Urinary bladder (tissue), 4 donors: Measurements from ENCODE around the gene MCOLN1. TPM values are rescaled to one million over a fixed set of nuclear protein-coding genes. Genes with fewer than 3 reads are reported as not detected.
A peak's percentile ranks its signal among the peaks of the same experiment; 100 is the strongest.

Experiments
- DNase-seq: peaks from one replicate; pipeline ENCODE4 v3.0.0-alpha.2; 2015; ENCODE audit errors: extremely low spot score
- H3K27ac ChIP-seq: one replicate; pipeline ENCODE4 v1.5.1; 2013; ENCODE audit warnings: low read depth, mild to moderate bottlenecking, moderate library complexity
- H3K36me3 ChIP-seq: one replicate; pipeline ENCODE4 v1.6.1; 2013; ENCODE audit warnings: mild to moderate bottlenecking, moderate library complexity; ENCODE audit not compliant: insufficient read depth
- H3K4me1 ChIP-seq: one replicate; pipeline ENCODE4 v1.6.1; 2013; ENCODE audit warnings: mild to moderate bottlenecking, moderate library complexity; ENCODE audit not compliant: insufficient read depth
- H3K4me3 ChIP-seq: one replicate; pipeline ENCODE4 v1.5.1; 2013; ENCODE audit warnings: low read depth, low read length
- WGBS: extraction: QIAGEN DNeasy Blood & Tissue Kit; methylation state at CpG from one replicate; pipeline ENCODE4 v1.1.7; 2013; 5-methylcytosine and 5-hydroxymethylcytosine counted together
- polyA plus RNA-seq: library from polyadenylated mRNA; stranded (reverse); fragments of 200-250 nt; gene quantifications from one replicate; pipeline ENCODE4 v1.2.3, GENCODE V29; 2013
- total RNA-seq: library from RNA; depleted of rRNA; stranded (reverse); fragments of >200 nt; gene quantifications from one replicate; pipeline ENCODE4 v1.2.3, GENCODE V29; 2014
- donor health status: healthy with polysubstance abuse.
- donor health status: healthy.

Gene MCOLN1
- total and polyA plus RNA-seq, 2 donors, result 6.9 to 35.5 TPM

DNA sequence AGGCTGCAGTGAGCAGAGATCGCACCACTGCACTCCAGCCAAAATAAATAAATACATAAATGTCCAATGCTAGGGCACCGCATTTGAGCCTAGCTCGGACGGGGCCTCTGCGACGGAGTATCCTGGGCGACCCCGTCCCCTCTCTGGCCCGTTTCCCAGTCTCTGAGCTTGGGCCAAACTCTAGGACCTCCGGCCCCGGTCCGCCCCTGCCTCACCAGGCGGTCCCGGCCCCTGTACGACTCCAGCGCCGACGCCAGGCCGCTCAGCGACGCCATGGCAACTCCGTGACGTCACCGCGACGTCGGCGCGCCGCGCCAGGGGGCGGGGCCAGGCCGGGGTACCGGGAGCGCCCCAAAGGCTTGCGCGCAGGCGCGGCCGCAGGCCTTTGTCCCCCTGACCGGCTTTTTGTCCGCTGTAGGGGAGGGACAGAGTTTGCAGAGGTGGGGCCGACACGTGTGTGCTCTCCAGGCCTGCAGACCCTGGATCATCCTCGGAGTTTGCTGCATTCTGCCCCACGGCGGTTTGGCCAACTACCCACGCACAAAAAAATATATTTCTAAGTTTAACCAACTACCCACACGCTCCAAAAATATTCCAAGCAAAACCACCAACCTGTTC is 33.6 kb upstream of the MCOLN1 start, which contains the start of gene PEX11G:
PEX11G (minus strand) TSS at position 300 of the 618 bp plus-strand sequence; CDS start at position 275, 25 bp downstream.
- Histone ChIP-seq H3K4me1 (no peaks in the 10 kb centered on the region), H3K36me3 (no peaks in the 10 kb centered on the region), H3K27ac (peak within 1 kb of the TSS; percentile 82), H3K4me3 (peak within 1 kb of the TSS; percentile 63)
- WGBS, result under 1% methylated on average over 49 of the region's 49 CpGs
- peak; percentile 71 for DNase-seq

DNA sequence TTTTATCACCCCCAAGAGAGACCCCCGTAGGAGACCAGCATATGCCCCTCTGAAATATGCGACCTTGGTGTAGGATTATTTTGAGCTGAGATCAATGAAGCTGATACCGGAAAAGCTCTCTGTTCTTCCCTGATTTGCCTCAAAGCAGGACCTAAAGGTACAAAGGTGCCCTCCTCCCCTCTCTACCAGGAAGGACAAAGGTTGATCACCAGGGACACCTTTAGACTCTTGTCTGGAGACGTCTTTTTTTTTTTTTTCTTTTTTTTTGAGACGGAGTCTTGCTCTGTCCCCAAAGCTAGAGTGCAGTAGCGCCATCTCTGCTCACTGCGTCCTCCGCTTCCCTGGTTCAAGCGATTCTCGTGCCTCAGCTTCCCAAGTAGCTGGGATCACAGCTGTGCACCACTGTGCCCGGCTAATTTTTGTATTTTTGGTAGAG is 32.8 kb upstream of the MCOLN1 start:
- Histone ChIP-seq H3K36me3 (no peaks in the 10 kb centered on the region), H3K4me3 (no peak overlapping the region), H3K27ac (no peak overlapping the region), H3K4me1 (no peaks in the 10 kb centered on the region)
- DNase-seq, result no peak
- 84% methylated on average over 11 of the region's 11 CpGs for WGBS

DNA sequence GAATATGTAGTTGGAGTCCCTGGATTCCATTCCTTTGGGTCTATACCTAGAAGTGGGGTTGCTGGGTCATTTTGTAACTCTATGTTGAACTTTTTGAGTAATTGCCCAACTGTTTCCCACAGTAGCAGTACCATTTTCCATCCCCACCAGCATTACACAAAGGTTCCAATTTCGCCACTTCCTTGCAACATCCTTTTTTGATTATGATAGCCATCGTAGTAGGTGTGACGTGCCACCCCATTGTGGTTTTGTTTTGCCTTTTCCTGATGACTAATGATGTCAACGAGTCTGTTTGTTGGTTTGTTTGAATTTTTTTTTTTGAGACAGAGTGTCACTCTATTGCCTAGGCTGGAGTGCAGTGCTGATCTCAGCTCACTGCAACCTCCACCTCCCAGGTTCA is 30.3 kb upstream of the MCOLN1 start:
- WGBS, result 65% methylated on average over 4 of the region's 4 CpGs
- no peak for DNase-seq
- Histone ChIP-seq H3K4me1 (no peaks in the 10 kb centered on the region), H3K4me3 (no peak overlapping the region), H3K36me3 (no peaks in the 10 kb centered on the region), H3K27ac (no peak overlapping the region)

DNA sequence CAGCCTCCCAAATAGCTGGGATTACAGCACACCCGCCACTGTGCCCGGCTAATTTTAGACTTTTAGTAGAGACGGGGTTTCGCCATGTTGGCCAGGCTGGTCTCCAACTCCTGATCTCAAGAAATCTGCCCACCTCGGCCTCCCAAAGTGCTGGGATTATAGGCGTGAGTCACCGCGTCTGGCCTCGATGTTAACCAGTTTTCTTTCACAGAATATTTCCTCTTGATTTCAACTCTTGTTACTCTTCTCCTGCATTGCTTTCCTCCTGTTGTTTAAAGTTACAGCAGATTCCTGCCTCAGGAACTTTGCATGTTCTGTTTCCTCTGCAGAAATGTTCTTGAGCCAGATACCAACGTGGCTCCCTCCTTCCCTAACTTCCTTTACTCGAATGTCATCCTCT is 29.9 kb upstream of the MCOLN1 start:
- no peaks in the 10 kb centered on the region for H3K4me1 ChIP-seq
- no peaks in the 10 kb centered on the region for H3K36me3 ChIP-seq
- no peak overlapping the region for H3K4me3 ChIP-seq
- H3K27ac ChIP-seq, result no peak overlapping the region
- WGBS, result 70% methylated on average over 11 of the region's 11 CpGs
- DNase-seq, result no peak

DNA sequence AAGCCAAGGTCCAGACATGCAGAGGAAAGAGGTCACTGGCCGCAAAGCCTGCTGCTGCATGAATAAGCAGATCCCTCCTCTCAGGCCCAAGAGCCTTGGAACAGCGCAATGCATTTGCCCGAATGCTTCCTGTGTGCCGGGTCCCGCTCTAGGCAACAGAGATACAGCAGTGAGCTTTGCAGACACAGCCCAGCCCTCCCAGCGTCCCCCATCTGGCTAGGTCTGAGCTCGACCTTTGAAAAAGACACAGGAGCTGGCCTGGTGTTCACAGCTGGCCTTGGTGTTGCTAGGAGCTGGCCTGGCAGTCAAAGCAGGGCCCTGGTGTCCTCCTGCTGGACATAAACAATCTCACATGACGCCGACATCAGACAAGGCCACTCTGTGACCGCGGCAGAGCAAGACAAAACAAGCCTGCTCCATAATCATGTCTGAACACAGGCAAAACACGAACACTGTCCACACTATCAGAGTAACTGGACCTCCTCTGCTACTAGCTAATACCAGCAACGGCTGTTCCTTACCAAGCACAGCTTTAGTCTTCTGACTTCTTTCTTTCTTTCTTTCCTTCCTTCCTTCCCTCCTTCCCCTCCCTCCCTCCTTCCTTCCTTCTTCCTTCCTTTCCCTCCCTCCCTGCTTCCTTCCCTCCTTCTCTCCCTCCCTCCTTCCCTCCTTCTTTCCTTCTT is 27.9 kb upstream of the MCOLN1 start:
- Histone ChIP-seq H3K4me3 (no peak overlapping the region), H3K36me3 (no peaks in the 10 kb centered on the region), H3K4me1 (no peaks in the 10 kb centered on the region), H3K27ac (peak overlapping the region; percentile 90)
- WGBS, result 31% methylated on average over 13 of the region's 13 CpGs
- DNase-seq, result no peak

DNA sequence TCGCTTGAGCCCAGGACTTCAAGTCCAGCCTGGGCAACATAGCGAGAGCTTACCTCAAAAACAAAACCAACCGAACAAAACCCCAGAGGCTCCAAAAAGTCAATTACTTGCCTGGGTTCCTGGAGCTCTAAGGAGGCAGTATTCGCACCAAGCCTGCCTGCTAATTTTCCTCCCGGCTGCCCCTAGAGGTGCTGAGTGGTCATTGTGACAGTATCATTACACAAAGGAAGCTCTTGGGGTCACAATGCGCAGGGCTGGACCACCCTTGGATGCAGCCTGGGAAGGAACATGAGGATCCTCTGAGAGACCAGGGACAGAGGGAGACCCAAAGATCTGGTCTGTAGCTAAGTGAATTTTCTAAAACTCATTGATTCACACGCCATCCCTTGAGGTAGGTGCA is 25.1 kb upstream of the MCOLN1 start:
- H3K4me1 ChIP-seq, result no peaks in the 10 kb centered on the region
- H3K36me3 ChIP-seq, result no peaks in the 10 kb centered on the region
- no peak overlapping the region for H3K27ac ChIP-seq
- no peak for DNase-seq
- 58% methylated on average over 7 of the region's 7 CpGs for whole genome bisulfite sequencing
- H3K4me3 ChIP-seq, result no peak overlapping the region

DNA sequence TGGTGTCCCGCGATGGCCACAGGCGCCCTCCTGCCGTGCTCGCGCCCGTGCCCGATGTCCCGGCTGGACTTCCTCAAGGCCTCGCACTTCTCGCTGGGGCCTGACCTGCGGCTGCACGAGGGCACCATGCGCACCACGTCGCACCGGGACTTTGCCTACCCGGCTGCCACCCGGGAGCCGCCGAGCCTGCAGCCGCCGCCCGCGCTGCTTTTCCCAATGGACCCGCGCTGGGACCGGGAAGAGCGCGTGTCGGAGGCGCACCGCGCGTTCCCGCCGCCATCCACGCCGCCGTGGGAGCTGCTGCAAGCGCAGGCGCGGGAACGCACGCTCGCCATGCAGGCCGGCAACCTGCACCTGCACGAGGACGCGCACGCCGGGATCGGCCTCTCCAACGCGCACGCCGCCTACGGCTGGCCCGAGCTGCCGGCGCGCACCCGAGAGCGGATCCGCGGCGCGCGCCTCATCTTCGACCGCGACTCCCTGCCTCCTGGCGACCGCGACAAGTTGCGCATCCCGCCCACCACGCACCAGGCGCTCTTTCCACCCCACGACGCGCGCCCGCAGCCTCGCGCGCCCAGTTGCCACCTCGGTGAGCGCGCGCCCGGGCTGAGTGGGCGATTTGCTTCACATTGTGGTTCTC is 21.5 kb upstream of the MCOLN1 start:
- H3K27ac ChIP-seq, result no peak overlapping the region
- no peak for DNase-seq
- peak overlapping the region; percentile 33 for H3K4me3 ChIP-seq
- WGBS, result 1% methylated on average over 93 of the region's 93 CpGs
- H3K4me1 ChIP-seq, result no peaks in the 10 kb centered on the region
- no peaks in the 10 kb centered on the region for H3K36me3 ChIP-seq

DNA sequence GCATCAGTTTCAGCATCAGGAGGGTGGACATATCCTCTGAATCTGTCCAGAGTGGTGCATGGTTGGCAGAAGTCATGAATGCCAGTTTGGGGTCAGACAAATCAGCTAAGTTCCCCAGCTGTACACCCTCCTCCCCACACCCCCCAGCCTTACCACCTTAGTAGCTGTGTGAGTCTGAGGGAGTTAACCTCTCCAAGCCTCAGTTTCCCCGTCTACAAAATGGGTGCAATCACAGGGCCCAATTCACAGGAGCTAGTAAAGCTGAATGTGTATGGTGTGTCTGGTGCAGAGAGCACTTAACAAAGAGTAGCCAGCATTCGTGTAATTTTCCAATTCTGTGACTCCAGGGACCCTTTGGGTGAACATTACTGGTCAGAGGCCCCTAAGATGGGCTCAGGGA is 19.9 kb upstream of the MCOLN1 start:
- no peaks in the 10 kb centered on the region for H3K36me3 ChIP-seq
- no peaks in the 10 kb centered on the region for H3K4me1 ChIP-seq
- no peak overlapping the region for H3K27ac ChIP-seq
- DNase-seq, result no peak
- H3K4me3 ChIP-seq, result no peak overlapping the region
- 68% methylated on average over 2 of the region's 2 CpGs for WGBS

DNA sequence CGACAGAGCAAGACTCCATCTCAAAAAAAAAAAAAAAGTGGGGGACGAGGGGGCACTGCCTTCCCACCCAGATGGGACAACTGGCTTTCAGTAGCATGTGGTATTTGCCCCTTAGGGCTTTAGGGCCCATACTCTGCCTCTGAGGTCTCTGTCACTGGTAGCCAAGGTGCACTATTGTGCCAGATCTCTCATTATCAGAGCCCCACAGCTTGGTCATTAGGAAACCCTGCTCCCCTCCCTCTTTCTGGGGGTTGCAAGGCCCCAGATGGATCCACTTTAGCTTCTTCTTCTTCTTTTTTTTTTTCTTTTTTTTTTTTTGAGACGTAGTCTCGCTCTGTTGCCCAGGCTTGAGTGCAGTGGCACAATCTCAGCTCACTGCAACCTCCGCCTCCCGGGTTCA is 17.7 kb upstream of the MCOLN1 start:
- Histone ChIP-seq H3K4me1 (no peaks in the 10 kb centered on the region), H3K4me3 (no peak overlapping the region), H3K36me3 (no peaks in the 10 kb centered on the region), H3K27ac (no peak overlapping the region)
- 82% methylated on average over 6 of the region's 6 CpGs for WGBS
- no peak for DNase-seq

DNA sequence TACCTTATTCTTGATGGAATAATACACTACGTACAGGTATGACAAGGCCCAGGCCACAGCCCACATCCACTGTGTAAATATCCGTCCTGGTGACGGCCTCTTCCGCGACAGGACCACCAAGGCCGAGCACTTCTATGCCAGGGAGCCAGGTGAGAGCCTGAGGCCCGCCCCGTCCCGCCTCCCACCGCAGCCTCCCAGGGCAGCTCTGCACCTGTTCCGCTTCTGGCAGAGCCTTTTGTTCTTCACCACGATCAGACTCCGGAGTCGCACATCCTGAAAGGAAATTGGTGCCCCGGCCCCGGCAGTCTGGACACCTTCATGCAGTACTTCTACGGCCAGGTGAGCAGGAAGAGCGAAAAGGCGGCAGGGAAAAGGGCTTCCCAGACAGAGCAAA is 17.1 kb upstream of the MCOLN1 start:
- WGBS, result 42% methylated on average over 19 of the region's 19 CpGs

DNA sequence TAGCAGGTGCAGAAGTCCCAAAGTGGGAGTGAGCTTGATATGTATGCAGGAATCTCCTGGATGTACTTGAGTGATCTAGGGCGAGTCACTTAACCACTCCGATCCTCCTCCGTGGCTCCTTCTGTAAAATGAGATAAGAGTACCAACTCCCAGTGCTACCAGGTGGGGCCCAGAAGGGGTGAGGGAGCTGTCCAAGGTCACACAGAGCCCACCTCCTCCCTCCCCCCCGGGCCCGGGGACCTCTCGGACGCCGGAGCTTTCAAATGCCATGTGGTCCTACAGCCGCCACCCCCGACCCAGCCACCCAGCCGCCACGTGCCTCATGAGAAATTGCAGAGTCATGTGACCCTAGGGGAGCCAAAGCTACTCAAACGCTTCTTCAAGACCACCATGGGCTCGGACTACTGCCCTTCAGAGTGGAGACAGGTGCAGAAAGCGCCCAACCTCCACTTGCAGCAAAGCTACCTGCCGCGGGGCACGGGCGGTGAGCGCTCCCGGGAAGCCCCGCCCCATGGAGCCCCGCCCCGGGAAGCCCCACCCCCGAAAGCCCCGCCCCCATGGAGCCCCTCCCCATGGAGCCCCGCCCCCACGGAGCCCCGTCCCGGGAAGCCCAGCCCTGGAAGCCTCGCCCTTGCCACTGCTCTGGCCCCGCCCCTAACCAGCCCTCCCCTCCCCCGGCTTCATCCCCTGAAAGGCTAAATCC is 16.6 kb upstream of the MCOLN1 start:
- WGBS, result 3% methylated on average over 33 of the region's 33 CpGs
- H3K4me3 ChIP-seq, result no peak overlapping the region

More for the DNA sequence above, 17.1 kb upstream of the MCOLN1 start:
- Histone ChIP-seq H3K4me1 (no peaks in the 10 kb centered on the region), H3K36me3 (no peaks in the 10 kb centered on the region), H3K4me3 (no peak overlapping the region), H3K27ac (no peak overlapping the region)
- DNase-seq, result no peak

DNA sequence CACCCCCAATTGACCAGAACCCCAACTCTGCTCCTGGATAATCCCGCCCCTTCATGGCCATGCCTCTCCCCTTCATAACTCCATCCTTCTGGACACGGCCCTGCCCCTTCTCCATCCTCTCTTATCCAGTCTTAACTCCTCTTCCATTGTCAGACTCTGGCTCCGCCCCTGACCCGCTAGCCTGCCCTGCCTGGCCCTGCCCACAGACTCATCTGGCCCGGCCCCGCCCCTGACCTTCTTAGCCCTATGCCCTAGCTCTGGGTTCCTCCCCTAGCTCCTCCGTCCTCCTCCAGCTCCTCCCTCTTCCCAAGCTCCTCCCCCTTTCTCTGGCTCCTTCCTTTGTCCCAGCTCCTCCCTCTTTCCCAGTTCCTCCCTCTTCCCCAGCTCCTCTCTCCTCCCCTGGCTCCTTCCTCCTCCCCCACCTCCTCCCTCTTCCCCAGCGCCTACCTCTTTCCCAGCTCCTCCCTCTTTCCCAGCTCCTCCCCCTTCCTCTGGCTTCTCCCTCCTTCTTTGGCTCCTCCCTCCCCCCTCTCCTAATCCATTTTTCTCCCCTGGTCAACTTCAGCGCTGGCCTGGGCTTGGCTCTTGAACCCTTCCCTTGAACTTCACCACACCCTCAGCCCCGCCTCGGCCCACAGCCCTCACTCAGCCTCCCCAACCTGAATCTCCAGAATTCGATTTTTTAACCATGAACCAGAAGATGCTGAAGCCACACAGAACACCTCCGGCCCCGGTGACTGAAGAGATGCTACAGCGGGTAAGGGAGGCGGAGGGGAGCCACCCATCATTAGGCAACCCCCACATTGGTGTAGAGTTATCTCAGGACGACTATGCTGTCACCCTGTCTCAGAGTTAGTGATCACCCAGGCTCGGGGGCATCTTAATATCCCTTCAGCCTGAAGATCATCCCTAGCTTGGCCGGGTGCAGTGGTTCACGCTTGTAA is 15.8 kb upstream of the MCOLN1 start:
- Histone ChIP-seq H3K4me3 (no peak overlapping the region), H3K4me1 (no peaks in the 10 kb centered on the region), H3K36me3 (no peaks in the 10 kb centered on the region), H3K27ac (no peak overlapping the region)
- WGBS, result 52% methylated on average over 20 of the region's 20 CpGs
- DNase-seq, result no peak

More for the DNA sequence above, 16.6 kb upstream of the MCOLN1 start:
- no peaks in the 10 kb centered on the region for H3K4me1 ChIP-seq
- H3K27ac ChIP-seq, result no peak overlapping the region
- H3K36me3 ChIP-seq, result no peaks in the 10 kb centered on the region
- DNase-seq, result no peak

DNA sequence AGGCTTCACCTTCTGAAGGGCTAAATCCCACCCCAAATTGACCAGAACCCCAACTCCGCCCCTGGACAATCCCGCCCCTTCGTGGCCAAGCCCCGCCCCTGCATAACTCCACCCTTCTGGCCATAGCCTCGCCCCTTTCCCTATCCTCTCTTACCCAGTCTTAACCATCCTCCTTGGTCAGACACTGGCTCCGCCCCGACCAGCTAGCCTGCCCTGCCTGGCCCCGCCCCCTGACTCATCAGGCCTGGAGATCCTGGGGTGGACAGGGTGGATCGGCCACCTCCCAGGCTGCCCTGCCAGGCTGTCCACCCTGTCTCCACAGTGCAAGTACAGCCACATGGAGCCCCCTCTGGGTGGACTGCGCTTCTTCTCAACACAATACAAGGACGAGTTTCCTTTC is 14.5 kb upstream of the MCOLN1 start:
- 52% methylated on average over 11 of the region's 11 CpGs for WGBS
- DNase-seq, result no peak
- Histone ChIP-seq H3K27ac (no peak overlapping the region), H3K36me3 (no peaks in the 10 kb centered on the region), H3K4me1 (no peaks in the 10 kb centered on the region), H3K4me3 (no peak overlapping the region)
